ENCODE measurements around the gene SIX6.
A peak's percentile ranks its signal among the peaks of the same experiment; 100 is the strongest.

Gene SIX6

DNA sequence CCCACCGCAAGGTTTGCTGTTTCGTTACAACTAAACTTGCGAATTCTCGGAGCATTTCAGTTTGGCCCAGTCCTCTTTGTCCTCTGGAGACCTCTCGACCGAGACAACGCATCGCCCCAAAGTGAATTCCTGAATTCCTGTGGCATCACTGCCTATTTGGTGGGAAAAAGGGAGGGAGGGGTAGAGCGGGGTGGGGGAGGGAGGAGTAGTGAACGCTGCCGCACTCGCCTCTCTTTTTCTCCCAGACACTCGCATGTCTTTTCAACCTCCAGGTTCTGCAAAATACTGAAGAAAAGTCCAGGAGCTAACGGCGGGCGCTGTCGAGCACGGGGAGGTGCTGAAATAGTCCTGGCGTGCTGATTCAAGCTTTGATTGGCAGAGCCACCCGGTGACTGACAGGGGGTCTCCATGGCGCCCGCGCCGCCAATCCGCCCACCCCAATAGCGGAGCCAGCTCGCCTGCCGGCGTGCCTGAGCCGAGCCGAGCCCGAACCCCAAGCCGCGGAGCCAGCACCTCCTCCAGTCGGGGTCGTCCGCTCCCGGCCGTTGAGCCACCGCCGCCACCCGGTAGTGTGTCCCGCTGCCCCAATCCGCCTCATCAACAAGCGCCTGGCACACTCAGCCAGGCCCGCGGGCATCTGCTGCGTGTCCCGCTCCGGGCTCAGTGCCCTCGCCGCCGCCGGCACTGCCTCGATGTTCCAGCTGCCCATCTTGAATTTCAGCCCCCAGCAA lies at the start of gene SIX6:
SIX6 (plus strand) TSS at position 440 of the 731 bp plus-strand sequence; CDS start at position 693, 253 bp downstream.
- no peak for TF ChIP-seq CTCF (IDR thresholded peaks at IDR 0.05)

GRCh38 chr14:60482743-60483142 lies 26.2 kb upstream of the SIX6 start:
- no peak for TF ChIP-seq CTCF (IDR thresholded peaks at IDR 0.05)

- no peak for TF ChIP-seq CTCF (IDR thresholded peaks at IDR 0.05)
These were observed 23.8 kb upstream of the SIX6 start for GRCh38 chr14:60485057-60485597.

DNA sequence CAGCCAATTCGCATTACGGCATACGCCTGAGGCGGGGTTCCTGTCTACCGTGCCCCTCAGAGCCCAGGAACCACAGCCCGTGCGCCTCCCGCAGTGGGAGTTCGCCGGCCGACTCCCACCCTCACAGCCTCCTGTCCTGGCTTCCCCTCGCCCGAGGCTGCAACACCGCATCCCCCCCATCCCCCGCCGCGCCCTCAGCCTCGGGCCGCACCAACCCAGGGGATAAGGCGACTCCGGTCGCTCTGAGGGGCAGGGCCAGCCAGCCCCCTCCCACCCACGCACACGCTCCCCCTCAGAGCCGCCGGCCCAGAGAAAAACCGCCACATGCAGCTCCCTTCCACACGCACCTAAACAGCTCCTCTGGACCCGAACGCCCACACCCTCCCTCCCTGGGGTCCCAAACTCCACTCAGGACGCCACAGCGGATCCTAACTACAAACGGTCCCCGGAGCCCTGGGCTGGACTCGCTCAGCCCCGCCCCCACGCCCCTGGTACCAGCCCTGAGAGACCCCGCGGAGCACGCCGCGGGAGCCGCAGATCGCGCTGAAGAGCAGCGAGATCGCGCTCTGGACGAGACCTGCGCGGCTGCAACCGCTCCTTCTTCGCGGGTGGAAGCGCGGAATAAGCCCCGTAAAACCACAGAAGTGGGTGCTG lies 23.2 kb upstream of the SIX6 start, which contains the start of gene C14orf39:
C14orf39 (minus strand) TSS at position 466 of the 654 bp plus-strand sequence. CDS start 985 bp downstream, outside the sequence.
- no peak for TF ChIP-seq CTCF (IDR thresholded peaks at IDR 0.05)

- no peak for TF ChIP-seq CTCF (IDR thresholded peaks at IDR 0.05)
These were observed 21.7 kb upstream of the SIX6 start for GRCh38 chr14:60487211-60487610.

DNA sequence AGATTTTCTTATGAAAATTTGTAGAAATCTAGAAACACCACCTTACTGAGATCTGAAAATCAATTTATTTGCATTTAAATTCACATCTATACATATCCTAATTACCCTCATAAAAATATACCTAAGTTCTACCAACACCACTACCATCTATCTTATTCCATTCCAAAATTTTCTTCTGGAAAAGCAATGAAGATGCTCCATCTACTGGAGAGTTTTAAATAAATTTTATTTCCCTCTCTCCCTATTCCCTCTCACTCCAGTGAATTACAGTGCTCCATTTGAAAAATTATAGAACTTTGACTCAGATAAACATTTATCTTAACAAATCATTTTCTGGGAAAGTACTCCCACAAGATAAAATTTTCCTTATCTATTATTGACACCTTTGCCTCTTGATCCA lies 20.8 kb upstream of the SIX6 start:
- TF ChIP-seq CTCF (IDR thresholded peaks at IDR 0.05), result peak; percentile 52

- no peak for TF ChIP-seq CTCF (IDR thresholded peaks at IDR 0.05)
These were observed 18.7 kb upstream of the SIX6 start for GRCh38 chr14:60490270-60490669.
